Stimulated activated CD8-positive, alpha-beta memory T cell treated with anti-CD3 and anti-CD28 coated beads, Interleukin-4, amount 100 ng/mL, for 24 hours (primary cell): ENCODE results near the gene LMAN2L.

ENCODE experiments used
- DNase-seq: peaks from one replicate; pipeline ENCODE4 v3.0.0-alpha.2; 2020; ENCODE audit warnings: low read depth

LMAN2L gene

DNA sequence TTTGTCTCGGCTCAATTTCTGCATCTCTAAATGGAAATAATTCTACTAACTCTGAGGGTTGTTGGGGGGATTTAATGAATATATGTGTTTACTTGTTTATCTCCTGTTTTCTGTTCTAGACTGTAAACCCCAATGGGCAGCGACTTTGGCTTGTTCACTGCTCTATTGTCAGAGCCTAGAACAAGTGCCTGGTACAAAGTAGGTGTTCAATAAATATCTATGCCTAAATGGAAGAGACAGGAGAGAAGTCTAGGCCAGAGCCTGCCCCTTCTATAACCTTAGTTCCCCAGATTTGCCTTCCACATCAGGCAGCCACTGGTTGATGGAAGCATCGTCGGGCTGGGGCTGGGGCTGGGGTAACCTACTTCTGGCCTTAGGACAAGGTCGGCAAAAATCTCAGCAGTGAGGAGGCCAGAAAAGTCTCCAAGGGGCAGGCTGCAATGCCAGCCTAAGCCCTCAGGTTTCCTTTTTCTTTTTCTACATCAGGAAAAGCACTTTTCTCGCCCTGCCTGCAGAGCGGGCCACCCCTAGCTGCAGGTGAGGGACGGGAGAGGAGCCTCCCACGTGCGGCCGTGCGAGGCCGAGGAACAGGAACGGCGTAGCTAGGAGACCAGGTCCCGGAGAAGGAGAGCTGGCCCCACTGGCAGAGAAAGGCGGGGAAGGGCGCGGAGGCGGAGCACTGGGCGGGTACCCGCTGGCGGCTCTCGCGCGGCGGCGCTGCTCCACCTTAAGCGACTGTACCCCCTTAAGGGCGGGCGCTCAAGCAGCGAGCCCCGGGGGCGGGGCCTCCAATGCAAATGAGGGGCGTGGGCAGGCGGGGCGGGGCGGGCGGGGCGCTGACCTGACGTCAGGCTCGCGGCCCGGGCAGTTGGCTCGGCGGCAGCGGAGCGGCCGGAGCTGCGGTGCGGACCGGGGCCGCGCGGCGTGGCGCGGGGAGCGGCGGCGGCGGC lies 20.4 kb upstream of the LMAN2L start, which contains the start of gene CNNM4:
Gene CNNM4, plus strand, starts transcription at position 867 of the 950 bp plus-strand sequence. CDS start 98 bp downstream, outside the sequence.
- peak; percentile 86 for DNase-seq

DNA sequence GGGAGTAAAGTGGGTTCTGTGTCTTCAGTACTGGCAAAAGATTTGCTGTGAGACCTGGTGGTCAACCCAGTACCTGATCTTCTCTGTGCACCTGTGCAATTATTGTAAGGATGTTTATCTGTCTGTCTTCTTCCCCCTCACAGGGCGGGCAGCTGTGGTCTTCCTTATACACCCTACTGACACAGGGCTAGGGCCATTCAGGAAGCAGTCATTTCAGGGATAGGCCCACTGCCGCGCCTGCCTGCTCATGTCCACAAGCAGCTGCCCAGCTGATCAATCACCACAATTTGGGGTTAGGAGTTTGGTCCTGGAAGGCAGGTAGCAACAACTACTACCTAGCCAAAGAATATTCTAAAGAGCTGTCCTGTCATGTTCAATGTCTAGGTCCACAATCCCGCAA lies 19.7 kb upstream of the LMAN2L start:
- no peak for DNase-seq

DNA sequence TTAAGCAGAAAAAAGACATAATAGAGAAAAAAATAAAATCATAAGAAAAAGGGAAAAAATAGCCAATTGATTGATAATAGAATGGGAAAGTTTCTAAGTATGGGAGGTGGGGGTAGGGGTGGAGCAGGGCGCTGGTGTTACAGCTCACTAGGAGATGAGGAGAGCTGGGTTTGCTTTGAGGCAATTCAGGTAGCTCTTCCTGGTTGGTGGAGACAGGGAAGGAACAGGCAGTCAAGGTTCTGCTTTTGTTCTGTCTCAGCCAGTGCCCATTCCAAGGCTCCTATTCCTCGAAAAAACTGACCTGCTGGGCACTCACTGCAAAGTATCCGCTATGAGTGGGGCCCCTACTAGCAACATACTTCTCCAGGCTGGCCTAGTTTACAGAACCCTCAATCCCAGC lies 19.1 kb upstream of the LMAN2L start:
- no peak for DNase-seq

DNA sequence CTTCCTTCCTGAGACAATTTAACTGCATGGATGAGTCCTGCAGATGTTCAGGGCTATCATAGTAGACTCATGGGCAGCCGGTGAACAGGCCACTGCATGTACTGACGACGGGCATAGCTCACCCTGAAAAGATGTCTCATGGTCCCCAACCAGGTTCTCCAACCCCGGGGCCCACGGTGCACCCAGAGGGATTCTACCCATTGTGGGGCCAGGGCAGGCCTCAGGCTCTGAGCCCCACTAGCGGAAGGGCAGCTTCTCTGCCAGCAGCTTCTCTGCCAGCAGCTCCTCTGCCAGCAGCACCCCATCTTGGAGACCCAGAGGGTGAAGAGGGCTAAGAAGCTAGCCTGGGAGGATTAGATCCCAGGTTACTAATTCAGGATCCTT lies 17.6 kb upstream of the LMAN2L start:
- no peak for DNase-seq

DNA sequence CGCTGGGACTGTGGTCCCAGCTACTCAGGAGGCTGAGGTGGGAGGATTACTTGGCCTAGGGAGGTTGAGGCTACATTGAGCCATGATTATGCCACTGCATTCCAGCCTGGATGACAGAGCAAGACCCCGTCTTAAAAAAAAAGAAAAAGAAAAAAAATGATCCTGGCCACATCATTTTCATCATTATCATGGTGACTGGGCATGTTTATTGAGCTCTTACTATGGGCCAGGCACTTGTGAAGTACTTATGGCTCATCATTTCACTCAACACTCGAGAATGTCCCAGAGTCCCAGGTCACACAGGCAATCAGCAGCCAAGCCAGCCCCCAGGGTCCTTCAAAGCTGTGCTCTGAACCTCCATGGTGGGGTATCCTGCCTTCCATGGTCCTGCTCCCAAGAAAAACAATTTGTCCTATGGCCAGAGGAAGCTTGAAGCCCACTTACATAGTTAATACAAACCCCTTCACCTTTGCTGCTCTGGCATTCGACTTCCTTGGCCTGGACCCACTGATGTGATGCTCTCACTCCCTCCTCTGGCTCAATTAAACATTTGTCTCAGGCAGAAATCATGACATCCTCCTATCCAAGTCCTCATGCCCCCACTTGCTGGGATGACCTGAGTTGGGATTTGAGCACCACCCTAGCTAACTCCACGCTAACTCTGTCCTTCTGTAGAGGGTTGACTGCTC lies 17.1 kb upstream of the LMAN2L start:
- DNase-seq: no peak

GRCh38 chr2:96754317-96754716 lies 14.5 kb upstream of the LMAN2L start:
- DNase-seq: no peak

DNA sequence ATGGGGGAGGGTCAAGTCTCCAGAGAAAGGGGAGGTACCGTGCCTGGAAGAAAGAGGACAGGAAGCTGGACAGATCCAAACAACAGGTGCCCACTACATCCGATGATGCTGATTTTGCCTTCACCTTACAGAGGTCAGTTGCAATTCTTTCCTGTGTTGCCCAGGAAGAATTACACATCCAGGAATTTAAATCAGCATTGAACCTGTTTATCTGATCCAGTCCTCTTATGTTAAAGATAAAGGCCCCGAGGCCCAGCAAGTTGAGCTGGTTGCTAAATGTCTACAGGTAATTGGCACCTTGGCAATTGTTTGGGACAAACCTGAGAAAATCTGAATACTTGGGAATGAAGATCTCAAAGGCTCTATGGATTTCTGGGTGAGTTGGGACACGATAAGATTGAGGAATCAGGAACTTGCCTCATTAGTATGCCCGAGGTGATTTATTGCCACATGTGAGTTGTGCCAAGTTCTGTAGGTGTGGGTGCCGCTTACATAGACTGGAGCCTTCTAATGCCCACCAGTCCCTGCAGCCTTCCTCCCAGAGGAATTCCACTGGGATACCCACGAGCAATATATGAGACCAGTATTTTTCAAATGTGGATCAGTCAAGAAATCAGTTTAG lies 13.9 kb upstream of the LMAN2L start:
- DNase-seq: no peak

DNA sequence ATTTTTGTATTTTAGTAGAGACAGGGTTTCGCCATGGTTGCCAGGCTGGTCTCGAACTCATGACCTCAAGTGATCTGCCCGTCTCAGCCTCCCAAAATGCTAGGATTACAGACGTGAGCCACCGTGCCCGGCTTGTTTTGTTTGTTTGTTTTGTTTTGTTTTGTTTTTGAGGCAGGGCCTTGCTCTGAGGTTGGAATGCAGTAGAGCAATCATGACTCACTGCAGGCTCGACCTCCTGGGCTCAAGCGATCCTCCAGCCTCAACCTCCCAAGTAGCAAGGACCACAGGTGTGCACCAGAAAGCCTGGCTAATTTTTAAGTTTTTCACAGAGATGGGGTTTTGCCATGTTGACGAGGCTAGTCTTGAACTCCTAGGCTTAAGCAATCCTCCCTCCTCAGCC lies 11.9 kb upstream of the LMAN2L start:
- no peak for DNase-seq

DNA sequence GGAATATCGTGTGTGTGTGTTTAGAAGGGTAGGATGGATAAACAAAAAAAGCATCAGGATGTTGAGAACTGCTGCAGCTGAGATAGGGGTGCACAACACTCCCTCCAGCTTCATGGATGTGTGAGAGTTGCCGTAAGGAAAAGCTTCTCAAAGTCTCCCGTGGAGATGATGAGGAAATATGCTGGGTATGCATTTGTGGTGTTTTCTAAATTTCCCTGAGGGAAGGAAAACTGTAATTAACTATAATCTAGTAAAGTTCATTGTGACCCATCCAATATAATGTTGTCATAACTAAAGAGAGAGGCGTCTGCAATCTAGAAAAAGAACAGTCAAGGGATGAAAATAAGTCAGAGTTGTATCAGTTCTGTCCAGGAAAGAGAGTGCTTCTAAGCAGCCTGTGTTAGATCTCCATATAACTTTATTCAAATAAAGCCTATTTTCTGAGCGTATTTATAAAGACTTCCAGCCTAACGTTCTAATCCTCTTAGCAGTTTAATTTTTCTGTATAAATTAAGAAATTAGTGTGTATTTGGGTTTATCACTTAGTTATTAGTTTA lies 7.3 kb upstream of the LMAN2L start:
- DNase-seq: no peak

- no peak for DNase-seq
These were observed 710 bp downstream of the LMAN2L start for GRCh38 chr2:96739076-96739632.

- DNase-seq: no peak
These were observed 2.0 kb downstream of the LMAN2L start for GRCh38 chr2:96737831-96738230.

DNA sequence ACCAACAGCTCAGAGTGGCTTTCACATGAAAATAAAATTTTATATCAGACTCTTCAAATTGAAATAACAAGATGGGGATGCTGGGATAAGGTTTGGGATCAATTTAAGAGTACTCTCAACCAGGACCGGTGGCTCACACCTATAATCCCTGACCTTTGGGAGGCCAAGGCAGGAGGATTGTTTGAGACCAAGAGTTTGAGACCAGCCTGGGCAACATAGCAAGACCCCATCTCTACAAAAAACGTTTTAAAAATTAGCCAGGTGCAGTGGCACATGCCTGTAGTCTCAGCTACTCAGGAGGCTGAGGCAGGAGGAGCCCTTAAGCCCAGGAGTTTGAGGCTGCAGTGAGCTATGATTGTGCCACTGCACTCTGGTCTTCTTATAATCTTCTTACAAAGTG lies 2.6 kb downstream of the LMAN2L start:
- DNase-seq: no peak

- DNase-seq: no peak
These were observed 4.8 kb downstream of the LMAN2L start for GRCh38 chr2:96734880-96735583.

DNA sequence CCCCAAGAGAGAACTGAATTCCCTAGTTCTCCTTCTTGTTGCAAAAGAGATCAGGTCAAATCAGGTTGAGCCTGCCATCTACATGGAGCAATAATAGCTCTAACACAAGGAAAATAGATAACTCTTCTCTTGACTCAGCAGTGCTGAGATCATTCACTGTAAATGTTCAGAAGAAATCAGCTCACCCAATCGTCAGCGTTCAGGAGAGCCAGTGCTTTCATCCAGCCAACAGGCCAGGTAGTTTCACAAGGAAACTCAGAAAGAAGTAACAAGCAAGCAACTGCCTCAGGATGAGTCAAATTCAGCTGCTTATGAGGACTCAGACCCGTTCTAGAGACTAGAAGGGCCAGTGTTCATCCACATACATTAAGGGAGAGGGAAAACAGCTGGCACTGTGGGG lies 5.9 kb downstream of the LMAN2L start:
- DNase-seq: no peak

DNA sequence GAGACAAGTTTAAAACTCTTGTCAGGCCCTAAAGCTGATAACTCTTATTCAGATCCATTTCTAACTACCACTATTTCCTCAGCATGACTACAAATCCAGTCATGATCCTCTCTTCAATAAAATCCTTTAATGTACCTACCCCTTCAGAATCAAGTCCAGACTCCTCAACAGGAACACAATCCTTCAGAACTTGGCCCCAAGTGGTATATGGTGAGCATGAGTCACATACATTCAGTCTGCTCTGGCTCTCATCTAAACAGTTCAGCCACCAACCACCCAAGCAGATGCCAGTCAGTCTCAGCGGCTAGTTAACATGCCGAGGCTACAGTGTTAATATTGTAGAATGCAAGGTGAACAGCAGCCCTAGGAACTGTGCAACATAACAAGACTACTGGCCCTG lies 9.7 kb downstream of the LMAN2L start:
- DNase-seq: no peak

GRCh38 chr2:96729748-96730147 lies 10.1 kb downstream of the LMAN2L start:
- DNase-seq: no peak

DNA sequence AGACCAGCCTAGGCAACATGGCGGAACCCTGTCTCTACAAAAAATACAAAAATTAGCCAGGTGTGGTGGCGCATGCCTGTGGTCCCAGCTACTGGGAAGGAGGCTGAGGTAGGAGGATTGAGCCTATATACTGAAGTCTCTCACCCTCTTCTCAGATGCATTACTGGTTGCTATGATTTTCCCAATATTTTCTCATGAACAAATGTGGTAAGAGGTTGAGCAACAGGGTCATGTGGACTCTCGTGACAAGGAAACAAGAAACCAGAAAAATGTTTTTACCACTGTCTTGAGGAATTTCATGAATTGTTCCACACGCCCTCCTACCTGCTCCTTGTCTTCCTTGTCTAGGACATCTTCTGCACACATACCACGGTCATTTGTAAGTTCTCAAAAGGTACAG lies 12.4 kb downstream of the LMAN2L start:
- DNase-seq: no peak

DNA sequence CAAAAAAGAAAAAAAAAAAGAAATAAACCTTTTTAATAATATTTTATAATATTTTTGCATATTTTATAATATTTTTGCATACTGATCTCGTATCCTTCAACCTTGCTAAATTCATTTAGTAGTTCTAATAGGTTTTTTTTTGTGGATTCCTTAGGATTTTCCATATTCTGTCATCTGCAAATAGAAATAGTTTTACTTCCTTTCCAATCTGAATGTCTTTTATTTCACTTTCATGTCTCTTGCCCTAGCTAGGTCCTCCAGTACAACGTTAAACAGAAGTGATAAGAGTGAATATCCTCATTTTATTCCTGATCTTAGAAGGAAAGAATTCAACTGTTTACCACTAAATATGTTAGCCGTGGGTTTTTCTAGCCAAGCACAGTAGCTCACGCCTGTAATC lies 13.7 kb downstream of the LMAN2L start:
- DNase-seq: no peak

DNA sequence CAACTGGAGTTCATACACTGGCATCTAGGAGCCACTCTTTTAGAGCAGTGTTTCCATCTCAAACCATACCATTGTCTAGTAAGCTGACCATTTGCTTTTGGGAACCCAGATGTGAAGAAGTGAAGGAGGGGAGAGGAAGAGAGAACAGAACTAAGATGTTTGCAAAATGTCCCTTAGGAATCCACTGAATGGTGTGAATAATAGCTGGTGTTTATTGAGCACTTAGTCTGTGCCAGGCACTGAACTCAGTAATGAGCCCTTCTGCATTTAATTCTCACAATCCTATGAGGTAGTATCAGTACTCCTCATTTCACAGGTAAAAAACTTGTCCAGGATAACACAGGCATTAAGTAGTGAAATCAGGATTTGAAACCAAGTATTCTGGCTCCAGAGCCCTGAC lies 23.5 kb downstream of the LMAN2L start:
- no peak for DNase-seq

GRCh38 chr2:96715658-96716057 lies 24.2 kb downstream of the LMAN2L start:
- DNase-seq: no peak

- no peak for DNase-seq
These were observed 28.9 kb downstream of the LMAN2L start for GRCh38 chr2:96710985-96711384.
